ENCODE data around the gene ATP5F1E. TPM values are rescaled to one million over a fixed set of nuclear protein-coding genes. Genes with fewer than 3 reads are reported as not detected.

The ATP5F1E gene
- total RNA-seq, 1 donor, result 34.4 TPM

DNA sequence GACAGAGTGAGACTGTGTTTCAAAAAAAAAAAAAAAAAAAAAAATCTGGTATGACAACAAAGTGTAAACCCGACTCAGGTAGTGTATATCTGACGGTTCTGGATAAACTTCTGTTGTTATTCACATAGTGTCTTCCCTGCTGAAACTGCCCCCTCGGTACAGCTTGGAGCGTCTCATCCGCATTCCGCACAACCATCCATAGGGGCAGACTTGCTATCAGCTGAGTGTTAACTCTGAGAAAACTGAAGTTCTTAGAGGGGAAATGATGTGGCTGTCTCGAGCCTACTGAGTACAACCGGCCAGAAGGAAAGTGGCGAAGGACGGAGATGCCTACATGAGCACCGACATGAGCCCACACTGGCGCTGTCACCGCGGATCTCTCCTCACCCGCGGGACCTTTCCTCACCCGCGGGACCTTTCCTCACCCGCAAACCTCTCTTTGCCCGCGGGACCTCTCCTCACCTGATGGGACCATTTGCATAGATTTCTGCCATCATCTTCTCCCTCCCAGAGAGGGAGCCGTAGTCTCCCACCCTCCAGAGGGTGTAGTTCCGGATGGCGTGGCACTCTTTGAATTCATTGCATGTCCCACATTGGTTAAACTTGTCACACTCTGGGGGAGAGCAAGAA is 34.9 kb downstream of the ATP5F1E start:
- TF ChIP-seq, protein P1, sequence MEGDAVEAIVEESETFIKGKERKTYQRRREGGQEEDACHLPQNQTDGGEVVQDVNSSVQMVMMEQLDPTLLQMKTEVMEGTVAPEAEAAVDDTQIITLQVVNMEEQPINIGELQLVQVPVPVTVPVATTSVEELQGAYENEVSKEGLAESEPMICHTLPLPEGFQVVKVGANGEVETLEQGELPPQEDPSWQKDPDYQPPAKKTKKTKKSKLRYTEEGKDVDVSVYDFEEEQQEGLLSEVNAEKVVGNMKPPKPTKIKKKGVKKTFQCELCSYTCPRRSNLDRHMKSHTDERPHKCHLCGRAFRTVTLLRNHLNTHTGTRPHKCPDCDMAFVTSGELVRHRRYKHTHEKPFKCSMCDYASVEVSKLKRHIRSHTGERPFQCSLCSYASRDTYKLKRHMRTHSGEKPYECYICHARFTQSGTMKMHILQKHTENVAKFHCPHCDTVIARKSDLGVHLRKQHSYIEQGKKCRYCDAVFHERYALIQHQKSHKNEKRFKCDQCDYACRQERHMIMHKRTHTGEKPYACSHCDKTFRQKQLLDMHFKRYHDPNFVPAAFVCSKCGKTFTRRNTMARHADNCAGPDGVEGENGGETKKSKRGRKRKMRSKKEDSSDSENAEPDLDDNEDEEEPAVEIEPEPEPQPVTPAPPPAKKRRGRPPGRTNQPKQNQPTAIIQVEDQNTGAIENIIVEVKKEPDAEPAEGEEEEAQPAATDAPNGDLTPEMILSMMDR (IDR thresholded peaks at IDR 0.05; ENCODE audit: insufficient read depth, low read length), result no peak
- no peak overlapping the region for H3K4me3 ChIP-seq (ENCODE audit: low read depth, low read length)
- no peak for DNase-seq (ENCODE audit: low read depth)

DNA sequence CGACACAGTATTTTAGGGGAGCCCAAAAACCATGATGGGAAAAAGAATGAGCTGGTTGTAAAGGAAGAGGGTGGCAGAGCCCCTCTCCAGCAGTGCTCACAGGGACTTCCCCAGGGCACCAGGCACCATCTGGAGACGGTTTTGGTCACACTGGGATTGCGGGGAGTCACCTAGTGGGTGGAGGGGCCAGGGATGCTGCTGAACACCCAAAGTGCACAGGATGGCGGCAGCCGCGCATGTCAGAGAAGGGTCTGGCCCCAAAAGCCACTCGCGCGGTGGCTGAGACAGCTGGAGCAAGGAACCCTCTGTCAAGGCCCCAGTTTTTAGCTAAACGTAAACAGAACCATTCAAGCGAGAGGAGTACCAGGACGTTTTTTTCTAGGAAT is 35.9 kb downstream of the ATP5F1E start:
- DNase-seq (ENCODE audit: low read depth), result no peak
- TF ChIP-seq, protein P1 (IDR thresholded peaks at IDR 0.05; ENCODE audit: insufficient read depth, low read length), result no peak
- H3K4me3 ChIP-seq (ENCODE audit: low read depth, low read length), result no peak overlapping the region

DNA sequence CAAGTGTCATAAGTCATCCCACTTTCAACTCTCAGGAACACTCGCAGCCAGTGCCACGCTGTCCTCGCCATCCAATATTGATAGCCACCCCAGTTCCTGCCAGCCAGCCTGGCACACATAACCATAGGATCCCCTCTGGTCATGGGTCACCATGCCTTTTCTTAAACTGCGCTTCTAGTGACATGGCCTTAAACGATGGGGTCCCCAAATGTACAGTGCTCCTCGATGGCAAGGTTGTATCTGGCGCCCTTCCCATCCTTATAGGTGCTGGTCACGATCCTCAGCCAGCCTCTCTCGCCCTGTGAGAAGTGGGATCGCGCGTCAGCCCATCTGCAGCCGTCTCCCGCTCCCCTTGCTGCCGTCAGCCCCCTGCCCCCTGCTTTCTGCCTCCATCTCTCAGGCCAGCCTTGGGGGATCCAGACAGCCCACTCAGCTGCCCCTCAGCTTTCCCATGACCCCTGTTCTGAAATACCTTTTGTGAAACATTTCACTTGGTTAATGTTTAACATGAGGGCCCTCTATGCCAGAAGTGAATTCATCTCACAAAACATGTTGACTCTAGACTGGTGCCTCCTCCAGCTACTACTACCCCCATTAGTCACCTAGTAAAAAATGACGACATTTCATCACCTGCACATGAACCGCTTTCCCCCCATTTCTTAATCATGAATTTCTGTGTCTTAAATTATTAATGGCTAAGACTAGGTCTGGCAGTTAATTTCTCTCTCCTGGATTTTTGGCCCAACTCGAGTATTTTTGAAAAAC is 36.5 kb downstream of the ATP5F1E start:
- TF ChIP-seq, protein P1 (IDR thresholded peaks at IDR 0.05; ENCODE audit: insufficient read depth, low read length), result no peak
- no peak overlapping the region for H3K4me3 ChIP-seq (ENCODE audit: low read depth, low read length)
- DNase-seq (ENCODE audit: low read depth), result no peak

DNA sequence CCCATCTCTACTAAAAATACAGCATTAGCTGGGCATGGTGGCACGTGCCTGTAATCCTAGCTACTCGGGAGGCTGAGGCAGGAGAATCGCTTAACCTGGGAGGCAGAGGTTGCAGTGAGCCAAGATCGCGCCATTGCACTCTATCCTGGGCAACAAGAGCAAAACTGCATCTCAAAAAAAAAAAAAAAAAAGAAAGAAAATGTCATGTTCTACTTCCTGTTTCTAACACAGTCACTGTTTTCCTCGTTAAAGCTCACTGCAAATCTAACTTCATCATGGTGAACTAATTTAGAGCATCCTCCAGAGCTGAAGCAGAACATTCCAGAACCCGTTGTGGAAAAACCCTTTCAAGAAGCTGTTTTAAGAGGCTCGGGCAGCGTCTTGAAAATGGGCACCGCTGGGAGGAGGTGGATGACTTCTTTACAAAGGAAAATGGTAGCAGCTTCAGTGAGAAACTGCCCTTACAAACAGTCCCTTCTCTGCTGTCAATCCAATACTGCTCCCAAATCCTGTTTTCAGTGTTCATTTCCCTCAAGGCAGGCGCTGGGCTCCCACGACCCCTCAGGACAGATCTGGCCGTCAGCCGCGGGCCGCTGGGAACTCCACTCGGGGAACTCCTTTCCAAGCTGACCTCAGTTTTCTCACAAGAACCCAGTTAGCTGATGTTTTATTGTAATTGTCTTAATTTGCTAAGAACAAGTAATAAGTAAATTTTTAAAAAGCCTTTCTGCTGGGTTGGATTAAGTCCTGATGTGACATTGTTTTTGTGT is 37.6 kb downstream of the ATP5F1E start:
- TF ChIP-seq, protein P1 (IDR thresholded peaks at IDR 0.05; ENCODE audit: insufficient read depth, low read length), result no peak
- H3K4me3 ChIP-seq (ENCODE audit: low read depth, low read length), result no peak overlapping the region
- DNase-seq (ENCODE audit: low read depth), result no peak

DNA sequence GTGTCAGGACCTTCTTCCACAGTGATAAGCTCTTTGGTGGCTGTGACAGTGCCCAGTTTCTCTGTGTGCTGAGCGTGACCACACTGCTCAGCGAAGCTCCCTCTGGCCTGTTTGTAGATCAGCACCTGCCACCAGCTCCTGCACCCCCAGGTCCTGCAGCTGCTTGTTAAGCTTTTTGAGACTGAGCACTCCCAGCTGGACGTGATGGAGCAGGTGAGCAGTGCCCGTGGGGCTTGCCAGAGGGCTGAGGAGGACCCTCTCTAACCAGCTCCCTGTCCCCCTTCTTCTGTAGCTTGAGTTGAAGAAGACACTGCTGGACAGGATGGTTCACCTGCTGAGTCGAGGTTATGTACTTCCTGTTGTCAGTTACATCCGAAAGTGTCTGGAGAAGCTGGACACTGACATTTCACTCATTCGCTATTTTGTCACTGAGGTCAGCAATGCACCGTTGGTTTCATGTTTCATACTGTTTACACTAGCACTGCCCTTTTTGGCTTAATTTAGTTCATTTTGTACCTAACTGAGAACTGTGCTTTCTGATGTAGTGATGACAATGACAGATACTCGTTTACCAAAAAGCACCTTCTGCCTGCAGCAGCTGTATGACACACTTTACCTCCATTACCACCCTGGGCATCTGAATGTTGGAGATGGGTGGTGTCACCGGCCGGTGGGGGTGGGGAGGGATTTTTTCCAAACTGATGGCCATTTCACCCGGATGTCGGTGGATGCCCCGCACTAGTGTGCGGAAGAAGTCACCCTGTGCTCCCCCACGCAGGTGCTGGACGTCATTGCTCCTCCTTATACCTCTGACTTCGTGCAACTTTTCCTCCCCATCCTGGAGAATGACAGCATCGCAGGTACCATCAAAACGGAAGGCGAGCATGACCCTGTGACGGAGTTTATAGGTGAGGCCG is 38.5 kb downstream of the ATP5F1E start:
- H3K4me3 ChIP-seq (ENCODE audit: low read depth, low read length), result no peak overlapping the region
- TF ChIP-seq, protein P1 (IDR thresholded peaks at IDR 0.05; ENCODE audit: insufficient read depth, low read length), result no peak
- DNase-seq (ENCODE audit: low read depth), result no peak

DNA sequence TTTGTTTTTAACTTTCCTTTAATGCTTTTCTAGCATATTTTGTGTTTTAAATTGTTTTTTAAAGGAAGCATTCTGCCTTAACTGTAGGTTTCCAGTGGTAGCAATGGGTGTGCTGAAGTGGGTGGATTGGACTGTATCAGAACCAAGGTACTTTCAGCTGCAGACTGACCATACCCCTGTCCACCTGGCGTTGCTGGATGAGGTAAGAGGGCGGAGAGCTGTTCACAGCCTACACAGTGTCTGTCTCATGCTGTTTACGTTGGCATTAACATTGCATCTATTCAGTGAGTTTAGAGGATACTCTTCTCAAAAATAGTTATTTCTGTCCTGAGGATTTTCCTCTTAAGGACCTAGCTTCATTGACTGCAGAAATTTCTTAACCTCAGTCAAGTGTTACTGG is 39.2 kb downstream of the ATP5F1E start:
- DNase-seq (ENCODE audit: low read depth), result no peak
- TF ChIP-seq, protein P1 (IDR thresholded peaks at IDR 0.05; ENCODE audit: insufficient read depth, low read length), result no peak

More for the DNA sequence above, 39.2 kb downstream of the ATP5F1E start:
- H3K4me3 ChIP-seq (ENCODE audit: low read depth, low read length), result no peak overlapping the region
